GM19238 (cell line): Measurements from ENCODE around the gene GGT1.
A peak's percentile ranks its signal among the peaks of the same experiment; 100 is the strongest.
"Not testable (repeated sequence)": the region's sequence is repeated elsewhere in the genome, so short reads cannot be mapped to it uniquely, and the experiment has no call there.

Source experiments
- DNase-seq: peaks from one replicate; pipeline ENCODE4 v3.0.0; 2011; ENCODE audit warnings: low spot score; ENCODE audit not compliant: insufficient read length

The GGT1 gene

DNA sequence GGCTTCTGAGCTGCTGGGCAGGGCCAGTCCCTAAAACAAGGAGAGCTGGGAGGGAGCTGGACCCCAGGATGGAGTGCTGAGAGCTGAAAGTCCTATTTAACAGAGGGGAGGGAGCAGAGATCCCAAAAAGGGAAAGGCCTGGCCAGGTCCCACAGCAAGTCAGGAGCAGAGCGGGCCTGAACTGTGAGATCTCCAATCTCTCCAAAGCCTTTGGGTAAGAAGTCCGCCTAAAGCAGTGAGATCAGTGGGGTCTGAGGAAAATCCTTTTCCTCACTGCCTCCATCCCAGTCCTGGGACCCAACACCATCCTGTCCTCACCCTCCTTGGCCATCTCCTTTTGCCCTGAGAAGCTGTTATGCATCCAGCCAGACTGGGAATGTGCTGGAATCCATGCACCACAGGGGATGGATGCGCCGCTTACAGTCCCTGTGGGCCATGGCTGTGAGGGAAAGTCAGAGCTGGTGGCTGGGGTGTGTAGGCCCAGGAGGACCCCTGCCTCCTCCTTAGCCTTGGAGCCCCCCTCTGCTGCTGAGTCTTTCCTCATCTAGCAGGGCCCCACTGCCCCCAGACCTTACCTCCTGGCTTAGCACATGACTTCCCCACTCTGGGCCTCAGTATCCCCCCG, 18.7 kb upstream of the GGT1 start:
- no peak for DNase-seq

DNA sequence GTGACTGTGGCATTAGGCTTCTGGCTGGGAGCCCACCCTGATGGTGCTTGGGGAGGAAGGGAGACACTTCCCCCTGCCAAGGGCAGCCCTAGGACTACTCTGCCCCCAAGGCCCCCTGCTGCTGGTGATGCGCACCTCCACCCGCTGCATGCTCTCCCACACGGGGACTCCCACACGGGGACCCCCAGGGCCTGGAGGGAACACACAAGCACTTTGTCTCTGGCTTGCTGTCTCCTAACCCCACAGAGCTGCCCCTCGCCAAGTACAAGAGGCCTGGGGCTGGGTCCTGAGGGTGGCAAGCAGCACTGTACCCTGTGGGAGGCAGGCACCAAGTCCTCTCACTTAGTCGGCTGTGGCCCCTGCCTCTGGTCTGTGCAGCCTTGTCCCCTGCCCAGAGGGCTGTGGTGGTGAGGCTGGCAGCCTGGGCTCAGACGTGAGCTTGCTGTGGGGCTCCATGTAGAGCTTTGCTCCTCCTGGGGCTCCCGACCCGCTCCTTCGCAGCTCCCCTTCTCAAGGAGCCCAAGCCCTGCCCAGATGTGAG, 18.1 kb upstream of the GGT1 start:
- DNase-seq: no peak

DNA sequence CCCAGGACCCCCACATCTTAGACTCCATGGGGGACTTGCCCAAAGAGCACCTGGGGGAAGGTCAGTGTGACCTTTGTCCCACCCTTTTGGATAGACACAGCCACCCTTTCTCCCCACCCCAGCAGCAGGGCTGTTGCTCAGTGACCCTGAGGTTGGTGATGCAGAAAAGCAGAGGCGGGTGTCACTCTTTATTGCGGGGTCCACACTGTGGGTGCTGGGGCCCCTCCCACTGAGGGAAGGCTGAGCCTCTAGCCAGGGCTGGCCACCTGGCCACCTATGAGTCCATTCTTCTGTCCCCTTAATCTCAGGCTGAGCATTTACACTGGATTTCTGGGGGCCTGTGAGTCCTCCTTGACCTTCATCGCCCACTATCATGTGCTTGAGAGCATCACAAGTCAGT, 17.5 kb upstream of the GGT1 start:
- DNase-seq: no peak

DNA sequence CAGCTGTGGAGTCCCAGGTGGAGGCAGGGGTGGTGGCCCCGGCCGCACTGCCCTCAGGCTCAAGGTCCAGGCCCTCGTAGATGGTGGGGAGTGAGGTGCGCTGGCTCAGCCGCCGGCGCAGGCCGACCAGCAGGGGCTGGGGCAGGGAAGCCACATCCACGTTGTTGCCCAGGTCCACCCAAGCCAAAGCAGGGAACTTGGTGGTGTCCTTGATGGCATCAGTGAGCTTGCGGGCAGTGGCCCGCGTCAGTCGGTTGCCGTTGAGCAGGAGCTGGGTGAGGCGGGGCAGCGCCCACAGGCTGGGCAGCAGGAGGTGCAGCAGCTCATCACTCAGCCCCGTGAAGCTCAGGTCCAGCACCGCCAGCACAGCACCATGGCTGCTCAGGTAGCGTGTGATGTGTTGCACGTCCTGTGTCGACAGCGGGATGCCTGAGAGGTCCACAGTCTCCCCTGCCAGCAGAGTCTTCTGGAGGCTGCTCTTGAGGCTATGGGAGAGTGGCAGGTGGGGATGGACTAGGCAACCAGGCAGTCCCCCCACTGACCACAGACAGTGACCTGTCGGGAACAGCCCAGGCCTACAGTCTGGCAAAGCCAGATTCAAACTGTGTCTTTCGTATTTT, 17.0 kb upstream of the GGT1 start:
- no peak for DNase-seq

DNA sequence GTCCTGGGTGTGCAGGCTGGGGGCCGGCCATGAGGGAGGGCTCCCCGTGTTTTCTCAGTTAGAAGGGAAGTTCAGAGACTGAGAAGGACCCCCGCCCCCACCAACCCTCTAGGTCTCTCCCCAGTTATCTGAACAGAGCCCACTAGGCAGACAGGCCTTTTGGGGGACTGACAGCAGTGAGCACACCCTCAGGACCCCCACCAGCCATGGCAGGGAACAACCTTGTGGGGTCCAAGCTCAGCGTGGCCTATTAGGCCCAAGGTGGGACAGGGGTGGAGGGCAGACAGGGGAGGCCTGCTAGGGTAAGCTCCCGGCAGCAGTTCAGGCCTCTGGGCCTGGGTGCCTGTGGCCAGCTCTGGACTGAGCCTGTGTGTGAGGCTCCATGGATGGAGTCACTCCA, 15.7 kb upstream of the GGT1 start:
- no peak for DNase-seq

DNA sequence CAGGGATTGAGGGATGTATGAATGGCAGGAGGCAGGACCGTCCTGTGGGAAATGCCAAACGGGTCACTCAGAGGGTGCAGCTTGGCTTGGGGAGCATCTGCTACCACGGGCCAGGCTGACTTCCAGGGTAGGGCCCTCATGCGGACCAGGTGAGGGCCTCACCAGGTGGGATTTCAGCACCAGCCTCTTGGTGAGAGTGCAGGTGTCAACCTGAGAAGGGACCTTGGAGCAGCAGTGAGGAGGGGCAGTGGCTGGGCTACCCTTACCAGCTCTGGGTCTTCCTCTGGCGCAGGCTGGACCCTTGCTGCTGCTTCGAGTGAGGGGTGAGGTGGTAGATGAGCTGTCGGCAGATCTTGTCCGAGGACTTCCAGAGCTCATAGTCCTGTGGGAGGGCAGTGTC, 15.0 kb upstream of the GGT1 start:
- DNase-seq: no peak

DNA sequence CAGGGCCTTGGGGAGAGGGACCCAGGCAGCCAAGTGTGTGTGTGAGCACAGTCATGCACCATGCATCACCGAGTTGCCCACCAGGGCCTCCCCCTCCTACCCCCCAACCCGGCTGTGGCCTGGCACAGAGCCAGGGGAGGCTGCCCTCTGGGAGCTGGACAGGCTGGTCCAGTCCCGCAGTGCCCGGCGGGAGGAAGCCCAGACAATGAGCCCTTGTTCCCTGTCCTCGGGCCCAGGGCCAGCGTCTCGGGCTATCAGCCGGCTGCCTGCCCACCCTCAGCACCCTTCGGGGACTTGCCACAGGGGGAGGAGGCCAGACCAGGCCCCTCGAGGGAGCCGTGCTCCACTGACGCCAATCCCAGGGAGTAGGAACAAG, 14.6 kb upstream of the GGT1 start:
- no peak for DNase-seq

DNA sequence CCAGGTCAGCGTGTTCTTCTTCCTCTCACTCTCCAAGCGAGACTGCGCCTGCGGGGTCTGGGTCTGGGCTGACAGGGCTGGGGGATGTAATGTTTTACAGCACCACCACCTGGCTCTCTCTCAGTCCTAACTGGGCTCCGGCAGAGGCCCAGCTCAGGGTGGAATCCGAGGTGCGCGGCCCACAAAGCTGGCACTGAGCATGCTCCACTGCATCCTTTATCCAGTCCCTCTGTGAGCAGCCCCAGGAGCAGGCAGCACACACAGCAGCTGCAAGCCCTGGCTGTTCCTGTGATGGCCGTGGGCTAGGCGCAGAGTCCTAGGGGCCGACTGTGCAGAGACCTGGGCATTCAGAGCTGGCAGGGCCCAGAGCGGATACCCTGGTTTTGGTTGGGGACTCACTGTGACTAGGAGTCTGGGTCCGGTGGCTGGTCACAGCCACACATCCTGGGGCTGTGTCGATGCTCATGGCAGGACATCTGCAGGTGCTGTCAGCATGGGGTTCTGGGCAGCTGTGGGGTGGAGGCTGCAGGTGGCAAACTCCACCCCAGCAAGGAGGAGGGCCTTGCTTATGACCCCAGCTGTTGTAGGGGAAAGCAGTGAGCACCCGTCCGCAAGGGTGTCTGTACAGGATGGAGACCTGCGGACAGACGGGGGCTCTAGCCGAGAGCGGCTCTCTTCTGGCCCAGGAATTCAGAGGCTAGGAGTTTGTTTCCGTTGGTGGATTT, 14.1 kb upstream of the GGT1 start:
- no peak for DNase-seq

DNA sequence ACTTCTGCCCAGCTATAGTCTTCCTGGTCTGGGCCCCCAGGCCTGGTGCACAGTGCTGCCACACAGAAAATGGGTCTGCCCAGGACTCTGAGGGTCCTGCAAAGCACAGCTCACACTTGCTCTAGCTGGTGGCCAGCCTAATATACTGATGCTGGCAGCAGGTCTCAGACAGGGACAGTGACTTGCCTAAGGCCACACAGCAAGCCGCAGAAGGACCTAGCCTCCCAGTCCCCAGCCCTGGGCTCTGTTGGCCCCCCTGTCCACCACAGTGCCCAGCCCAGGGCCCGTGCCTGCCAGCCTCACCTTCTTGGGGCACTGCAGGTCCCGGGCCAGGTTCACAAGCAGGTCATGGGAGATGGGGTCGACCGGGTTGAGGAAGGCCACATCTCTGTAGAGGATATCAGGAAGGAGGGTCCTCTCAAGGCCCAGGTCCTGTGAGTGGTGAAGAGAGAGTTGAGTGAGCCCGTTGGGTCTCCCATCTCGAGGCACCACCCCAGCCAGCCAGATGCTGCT, 13.4 kb upstream of the GGT1 start:
- no peak for DNase-seq

DNA sequence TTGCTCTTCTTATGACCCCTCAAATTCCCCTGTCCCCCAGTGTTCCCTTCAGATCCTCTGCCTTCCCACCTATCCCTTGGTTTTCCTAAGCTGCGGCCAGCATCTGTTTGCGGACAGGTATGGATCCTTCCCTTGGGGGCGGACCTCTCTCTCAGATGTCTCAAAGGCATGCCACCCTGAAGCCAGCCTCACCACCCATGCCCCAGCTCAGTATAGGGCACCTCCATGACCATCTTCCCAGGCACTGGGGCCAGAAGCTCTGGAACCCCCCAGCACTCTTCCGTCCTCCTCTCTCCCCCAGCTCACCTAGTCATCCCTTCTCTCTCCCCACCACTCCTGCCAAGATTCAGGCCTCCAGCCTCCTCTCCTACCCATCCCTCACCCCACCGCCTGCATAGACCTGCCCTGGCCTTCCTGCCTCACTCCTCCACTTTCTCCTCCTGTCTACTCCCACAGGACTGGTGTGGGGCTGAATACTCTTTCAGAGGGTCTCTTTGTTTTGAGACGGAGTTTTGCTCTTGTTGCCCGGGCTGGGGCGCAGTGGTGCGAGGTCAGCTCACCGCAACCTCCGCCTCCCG, 12.3 kb upstream of the GGT1 start:
- no peak for DNase-seq

DNA sequence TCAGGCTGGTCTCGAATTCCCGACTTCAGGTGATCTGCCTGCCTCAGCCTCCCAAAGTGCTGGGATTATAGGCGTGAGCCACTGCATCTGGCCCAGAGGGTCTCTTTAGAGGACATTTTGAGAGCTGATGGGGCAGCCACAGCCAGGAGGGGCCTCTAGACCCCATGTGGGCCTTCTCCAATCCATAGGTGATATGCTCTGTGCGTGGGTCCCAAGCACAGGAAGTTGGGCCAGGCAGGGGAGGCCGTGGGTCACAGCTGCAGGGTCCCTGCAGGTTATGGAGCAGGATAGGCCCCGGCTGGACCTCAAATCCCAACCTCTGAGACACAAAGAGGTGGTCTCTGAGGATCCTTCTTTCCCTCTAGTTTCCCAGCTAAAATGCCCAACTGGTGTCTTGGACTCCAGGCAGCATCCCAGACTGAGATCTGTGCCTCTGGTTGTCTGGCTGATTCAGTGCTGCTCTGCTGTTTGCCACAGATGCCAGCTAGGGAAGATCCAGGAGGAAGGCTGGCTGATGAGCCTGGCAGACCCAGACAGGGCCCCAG, 11.6 kb upstream of the GGT1 start:
- DNase-seq: no peak

DNA sequence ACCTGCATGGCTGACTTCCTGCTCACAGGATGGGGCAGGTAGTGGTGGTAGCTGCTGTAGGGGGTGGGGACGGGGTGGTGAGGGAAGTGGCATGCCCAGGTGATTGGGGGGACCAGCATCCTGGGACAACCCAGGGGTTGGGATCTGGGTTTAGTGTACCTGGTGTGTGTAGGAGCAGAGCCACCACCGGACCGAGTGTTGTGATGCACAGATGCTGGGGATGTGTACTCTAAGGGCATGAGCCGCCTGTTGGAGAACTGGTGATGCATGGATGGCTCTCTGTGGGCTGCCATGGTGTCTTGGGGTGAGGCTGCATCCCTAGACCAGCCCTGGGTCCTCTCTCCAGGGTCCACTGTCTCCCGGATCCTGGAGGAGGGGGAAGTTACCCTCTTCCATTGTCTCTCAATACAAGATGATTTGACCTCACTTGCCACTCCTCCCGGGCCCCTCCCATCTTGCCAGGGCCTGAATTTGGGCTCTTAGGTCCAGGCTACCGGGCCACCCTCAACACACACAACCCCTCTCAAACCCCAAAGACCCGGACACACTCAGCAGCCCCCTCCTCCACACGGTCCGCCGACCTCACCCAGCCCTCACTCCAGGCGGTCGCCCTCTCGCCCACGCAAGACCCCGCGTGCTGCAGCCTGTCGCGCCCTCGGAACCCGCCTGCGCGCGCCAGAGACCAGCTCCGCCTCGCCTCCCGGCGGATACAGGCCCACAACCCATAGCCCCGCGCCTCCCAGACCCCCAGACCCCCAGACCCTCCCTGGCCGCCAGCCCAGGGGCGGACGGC, 10.7 kb upstream of the GGT1 start:
- no peak for DNase-seq

DNA sequence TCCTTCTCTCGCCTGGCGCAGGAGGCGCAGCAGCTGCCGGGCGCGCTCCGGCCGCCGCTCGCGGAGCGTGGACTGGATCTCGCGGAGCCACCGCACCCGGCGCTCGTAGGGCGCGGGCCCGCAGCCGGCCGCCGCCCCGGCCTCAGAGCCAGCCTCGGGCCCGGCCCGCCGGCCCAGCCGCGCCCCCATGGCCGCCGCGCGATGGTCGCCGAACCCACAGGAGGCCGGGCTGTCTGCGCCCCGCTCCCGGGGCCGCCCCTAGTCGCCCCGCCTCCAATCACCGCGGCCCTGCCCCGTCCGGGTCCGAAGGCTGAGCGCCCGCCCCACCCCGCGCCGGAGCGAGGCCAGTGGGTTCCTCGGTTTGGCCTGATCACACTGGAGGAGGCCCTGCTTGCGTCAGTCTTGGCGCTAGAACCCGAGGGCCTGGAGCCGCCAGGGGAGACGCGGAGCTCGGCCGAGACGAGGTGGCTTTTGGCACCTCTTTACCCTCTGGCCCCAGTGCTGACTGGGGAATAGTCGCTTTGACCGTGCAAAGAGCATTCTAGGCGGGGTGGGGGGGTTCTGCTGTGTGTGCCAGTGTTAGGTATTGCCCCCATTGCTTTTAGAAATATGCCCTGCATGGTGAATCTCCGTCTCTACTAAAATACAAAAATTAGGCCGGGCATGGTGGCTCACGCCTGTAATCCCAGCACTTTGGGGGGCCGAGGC, 10.0 kb upstream of the GGT1 start, which contains the start of gene LRRC75B:
LRRC75B (minus strand) TSS at position 223 of the 708 bp plus-strand sequence; CDS start at position 189, 34 bp downstream.
- DNase-seq: peak; percentile 74

DNA sequence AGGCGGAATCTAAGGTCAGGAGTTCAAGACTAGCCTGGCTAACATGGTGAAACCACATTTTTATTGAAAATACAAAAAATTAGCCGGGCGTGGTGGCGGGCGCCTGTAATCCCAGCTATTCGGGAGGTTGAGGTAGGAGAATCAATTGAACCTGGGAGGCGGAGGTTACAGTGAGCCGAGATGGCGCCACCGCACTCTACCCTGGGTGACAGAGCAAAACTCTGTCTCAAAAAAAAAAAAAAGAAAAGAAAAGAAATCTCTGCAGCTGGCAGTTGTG, 9.5 kb upstream of the GGT1 start:
- not testable (repeated sequence) for DNase-seq

DNA sequence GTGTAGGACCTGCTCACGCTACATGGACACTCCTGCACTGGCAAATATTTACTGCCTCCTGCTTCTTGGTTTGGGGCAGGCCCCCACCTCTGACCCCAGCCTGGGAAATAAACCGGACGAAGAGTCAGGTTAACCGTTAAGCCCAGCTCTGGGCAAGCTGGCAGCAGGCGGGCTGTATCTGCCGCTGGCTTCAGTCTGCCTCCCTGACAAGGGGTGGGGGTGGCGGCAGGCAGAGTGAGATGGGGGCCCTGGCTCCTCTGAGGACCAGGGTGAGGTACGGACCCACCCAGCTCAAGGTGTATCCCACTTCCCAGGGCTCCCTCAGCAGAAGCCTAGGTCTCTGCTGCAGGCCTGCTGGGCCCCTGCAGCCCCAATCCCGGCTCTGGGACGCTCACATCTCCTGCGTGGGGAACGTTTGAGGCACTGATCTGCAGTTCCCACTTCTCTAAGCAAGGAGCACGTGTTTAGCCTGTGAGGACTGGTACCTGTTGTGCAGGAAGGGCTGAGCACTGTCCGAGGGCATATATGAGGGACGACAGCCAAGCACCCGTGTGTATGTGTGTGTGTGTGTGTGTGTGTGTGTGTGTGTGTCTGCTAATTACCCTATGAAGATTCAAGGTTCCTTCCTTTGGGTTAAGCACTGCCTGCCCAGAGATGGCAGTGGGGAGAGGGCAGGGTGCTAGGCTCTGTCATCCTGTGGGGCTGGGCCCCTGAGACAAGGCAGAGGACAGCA, 9.0 kb upstream of the GGT1 start:
- no peak for DNase-seq

DNA sequence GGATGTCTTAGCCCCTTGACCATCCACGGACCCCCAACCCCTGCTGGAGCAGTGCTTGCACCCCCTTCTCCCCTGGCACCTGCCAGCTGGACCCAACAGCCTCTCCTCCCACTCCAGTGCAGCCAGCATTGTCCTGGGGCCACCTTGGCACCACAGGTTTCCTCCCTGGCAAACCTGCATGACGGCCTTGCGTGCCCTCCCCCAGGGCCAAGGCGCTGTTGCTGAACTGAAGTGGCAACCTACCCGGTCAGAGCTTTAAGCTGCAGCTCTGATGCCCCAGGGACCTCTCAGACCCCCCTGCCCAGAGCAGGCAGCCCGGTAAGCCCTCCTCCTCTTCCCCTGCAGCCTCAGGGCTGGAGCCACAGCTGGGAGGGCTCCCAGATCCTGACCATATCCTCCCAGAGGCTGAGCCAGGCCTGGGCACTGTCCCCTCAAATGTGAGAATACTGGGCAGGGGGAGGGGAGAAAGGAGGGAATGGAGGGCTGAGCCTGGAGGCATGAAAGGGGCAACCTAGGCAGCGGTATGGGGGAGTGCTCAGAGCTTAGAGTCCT, 8.3 kb upstream of the GGT1 start:
- no peak for DNase-seq

DNA sequence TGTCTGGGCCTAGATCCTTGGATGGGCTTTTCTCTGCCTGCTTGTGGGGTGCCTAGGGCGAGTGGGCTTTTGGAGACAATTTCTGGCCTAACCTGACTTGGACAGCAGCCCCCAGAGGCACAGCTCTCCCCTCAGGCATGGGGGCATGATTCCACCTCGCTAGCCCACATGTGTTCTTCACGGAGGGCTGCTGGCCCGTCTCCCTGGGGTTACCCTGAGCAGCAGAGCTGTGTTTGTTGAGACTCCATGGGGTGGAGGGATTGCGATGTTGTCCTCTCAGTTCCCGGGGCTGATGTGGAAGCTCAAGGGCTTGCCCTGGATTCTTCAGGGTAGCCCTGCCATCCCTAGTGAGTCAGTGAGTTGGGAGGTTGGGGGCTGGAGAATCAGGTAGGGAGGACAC, 7.8 kb upstream of the GGT1 start:
- no peak for DNase-seq

DNA sequence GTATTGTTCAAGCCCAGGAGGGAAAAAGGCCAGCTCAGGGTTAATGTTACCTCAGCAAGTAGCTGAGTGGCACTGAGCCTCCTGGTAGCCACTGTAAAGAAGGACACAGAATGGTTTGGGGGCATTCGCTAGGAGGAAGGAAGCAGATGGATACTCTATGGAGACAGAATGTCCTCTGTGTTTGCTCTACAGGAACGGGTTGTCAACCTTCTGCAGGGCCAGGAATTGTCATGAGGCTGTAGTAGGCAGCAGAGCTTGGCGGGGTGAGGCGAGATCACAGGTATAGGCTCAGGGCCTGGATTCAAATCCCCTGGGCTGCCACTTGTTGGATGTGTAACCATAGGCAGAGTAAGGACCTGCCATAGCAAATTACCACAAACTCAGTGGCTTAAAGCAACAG, 7.1 kb upstream of the GGT1 start:
- no peak for DNase-seq

DNA sequence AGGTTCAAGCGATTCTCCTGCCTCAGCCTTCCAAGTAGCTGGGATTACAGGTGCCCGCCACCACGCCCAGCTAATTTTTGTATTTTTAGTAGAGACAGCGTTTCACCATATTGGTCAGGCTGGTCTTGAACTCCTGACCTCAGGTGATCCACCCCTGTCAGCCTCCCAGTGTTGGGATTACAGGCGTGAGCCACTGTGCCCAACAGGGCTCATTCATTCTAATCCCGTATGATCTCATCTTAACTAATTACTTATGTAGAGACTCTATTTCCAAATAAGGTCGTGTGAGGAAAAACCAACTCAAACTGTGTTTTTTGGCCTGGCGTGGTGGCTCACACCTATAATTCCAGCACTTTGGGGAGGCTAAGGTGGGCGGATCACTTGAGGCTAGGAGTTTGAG, 5.9 kb upstream of the GGT1 start:
- not testable (repeated sequence) for DNase-seq

DNA sequence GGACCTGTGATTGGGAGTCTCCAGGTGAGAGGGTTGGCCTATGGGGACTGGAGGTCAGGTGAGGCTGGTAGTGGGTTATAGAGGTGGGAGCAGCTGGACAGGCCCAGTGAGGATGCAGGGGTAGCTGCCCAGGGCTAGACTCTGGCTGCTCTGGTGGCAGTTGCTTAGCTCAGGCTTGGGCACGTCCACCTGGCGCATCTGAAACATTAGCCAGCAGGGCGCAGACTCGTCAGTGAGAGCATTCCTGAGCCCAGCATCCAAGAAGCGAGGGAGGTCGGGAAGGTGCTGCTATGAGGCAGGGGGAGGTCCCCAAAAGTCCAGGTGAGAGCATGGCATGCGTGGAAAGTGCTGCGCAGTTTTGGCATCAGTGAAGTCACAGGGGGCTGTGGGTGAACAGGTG, 3.5 kb upstream of the GGT1 start:
- DNase-seq: no peak
